Measurements from ENCODE around the gene VPS13A. TPM values are rescaled to one million over a fixed set of nuclear protein-coding genes. Genes with fewer than 3 reads are reported as not detected.

VPS13A gene
- total and polyA plus RNA-seq, 10 of the 15 experiments (the other 5 are each of a cell fraction or from before 2014, with no cell fraction given), result 10.0 to 35.2 (median 21.1) TPM

DNA sequence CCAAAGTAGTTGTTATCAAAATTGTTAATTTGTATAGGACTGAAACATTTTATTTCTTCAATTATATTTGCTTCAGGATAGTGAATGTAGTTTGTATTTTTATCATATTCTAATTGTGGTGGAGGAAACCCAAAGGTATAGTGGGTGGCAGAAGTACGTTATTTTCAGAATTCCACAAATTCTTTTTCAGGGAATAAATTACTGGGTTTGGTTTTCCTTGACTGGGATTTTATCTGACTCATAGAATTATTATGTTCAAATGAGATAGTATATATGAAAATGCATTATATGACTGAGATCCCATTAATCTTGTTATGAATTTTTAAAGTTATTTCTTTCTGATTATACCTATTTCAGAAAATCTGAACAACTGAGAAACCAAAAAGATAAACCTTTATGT lies 73.7 kb downstream of the VPS13A start:
- CTCF ChIA-PET, result interaction anchor here (1.0 kb wide), 1 partner anchor 8 kb away, joined by 3 read pairs; no protein-coding TSS in a partner anchor
- no TSS peak for BruUV-seq (replicated peaks)
- Histone ChIP-seq H3K36me3 (ENCODE audit: control insufficient read depth in 2 of 2, insufficient read depth in 2 of 2, low read length in 1 of 2) (no peaks in the 10 kb centered on the region; a peak in 1 of 4 replicates), H3K9me3 (replicated peaks; ENCODE audit: control insufficient read depth, insufficient read depth, low read length) (no peaks in the 10 kb centered on the region), H2AFZ (ENCODE audit: control insufficient read depth, low read depth, low read length) (no peak overlapping the region), H3K9ac (ENCODE audit: control insufficient read depth, insufficient read depth, low read length) (no peak overlapping the region), H3K79me2 (ENCODE audit: control insufficient read depth, insufficient read depth, low read length) (no peaks in the 10 kb centered on the region), H4K20me1 (ENCODE audit: control insufficient read depth, insufficient read depth) (no peaks in the 10 kb centered on the region), H3K4me1 (ENCODE audit: control insufficient read depth, insufficient read depth, low read length) (no peaks in the 10 kb centered on the region), H3K4me3 (no peak overlapping the region), H3K4me2 (ENCODE audit: control insufficient read depth, insufficient read depth) (no peak overlapping the region), H3K27me3 (replicated peaks in 1 of 2; ENCODE audit: control insufficient read depth in 2 of 2, insufficient read depth in 2 of 2, low read length in 1 of 2) (no peaks in the 10 kb centered on the region), H3K27ac (ENCODE audit: control insufficient read depth, insufficient read depth) (no peak overlapping the region)
- 100% methylated on average over 1 of the region's 1 CpG for WGBS (ENCODE audit: insufficient coverage, insufficient replicate concordance, low lambda C conversion rate, missing lambda C conversion rate)
- POLR2A ChIA-PET, result no interaction called here
- ATAC-seq (no peak), DNase-seq (ENCODE audit: low read depth, low spot score) (no peak), FAIRE-seq (no peak)
- intact Hi-C loops (cut with micrococcal nuclease; ENCODE audit: unreplicated experiment), result no loop called here
- TF ChIP-seq, protein P1, sequence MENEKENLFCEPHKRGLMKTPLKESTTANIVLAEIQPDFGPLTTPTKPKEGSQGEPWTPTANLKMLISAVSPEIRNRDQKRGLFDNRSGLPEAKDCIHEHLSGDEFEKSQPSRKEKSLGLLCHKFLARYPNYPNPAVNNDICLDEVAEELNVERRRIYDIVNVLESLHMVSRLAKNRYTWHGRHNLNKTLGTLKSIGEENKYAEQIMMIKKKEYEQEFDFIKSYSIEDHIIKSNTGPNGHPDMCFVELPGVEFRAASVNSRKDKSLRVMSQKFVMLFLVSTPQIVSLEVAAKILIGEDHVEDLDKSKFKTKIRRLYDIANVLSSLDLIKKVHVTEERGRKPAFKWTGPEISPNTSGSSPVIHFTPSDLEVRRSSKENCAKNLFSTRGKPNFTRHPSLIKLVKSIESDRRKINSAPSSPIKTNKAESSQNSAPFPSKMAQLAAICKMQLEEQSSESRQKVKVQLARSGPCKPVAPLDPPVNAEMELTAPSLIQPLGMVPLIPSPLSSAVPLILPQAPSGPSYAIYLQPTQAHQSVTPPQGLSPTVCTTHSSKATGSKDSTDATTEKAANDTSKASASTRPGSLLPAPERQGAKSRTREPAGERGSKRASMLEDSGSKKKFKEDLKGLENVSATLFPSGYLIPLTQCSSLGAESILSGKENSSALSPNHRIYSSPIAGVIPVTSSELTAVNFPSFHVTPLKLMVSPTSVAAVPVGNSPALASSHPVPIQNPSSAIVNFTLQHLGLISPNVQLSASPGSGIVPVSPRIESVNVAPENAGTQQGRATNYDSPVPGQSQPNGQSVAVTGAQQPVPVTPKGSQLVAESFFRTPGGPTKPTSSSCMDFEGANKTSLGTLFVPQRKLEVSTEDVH (IDR thresholded peaks at IDR 0.05; ENCODE audit: low read depth, partially characterized antibody), result no peak
- TF ChIP-seq ZBED1 (IDR thresholded peaks at IDR 0.05; ENCODE audit: borderline replicate concordance) (no peak), STAT1 (conservative IDR thresholded peaks at IDR 0.05) (no peak), SRF (IDR thresholded peaks at IDR 0.05; ENCODE audit: low read depth in 2 of 2, low read length in 2 of 2) (no peak), ZZZ3 (IDR thresholded peaks at IDR 0.05; ENCODE audit: control insufficient read depth, insufficient read length, low read depth) (no peak), SUPT20H (IDR thresholded peaks at IDR 0.05; ENCODE audit: borderline replicate concordance, control insufficient read depth, low read depth, low read length) (no peak)
- SMC1A ChIA-PET (ENCODE audit: uncharacterized antibody, unreplicated experiment), result no interaction called here
- in situ Hi-C loops (cut with MboI), result no loop called here
- RAD21 ChIA-PET (ENCODE audit: unreplicated experiment), result no interaction called here
